HG03280 (cell line): ENCODE data around the gene TMC7.

Experiments used
- ATAC-seq: cut with Tn5 transposase; IDR thresholded peaks from one replicate; pipeline ENCODE4 v1.9.1; 2021; ENCODE audit warnings: mild to moderate bottlenecking, moderate library complexity; ENCODE audit not compliant: unreplicated experiment

The TMC7 gene

GRCh38 chr16:19021747-19022146 is 38.0 kb downstream of the TMC7 start:
- ATAC-seq, result no peak

GRCh38 chr16:19027416-19027815 is 43.7 kb downstream of the TMC7 start:
- ATAC-seq, result no peak

- no peak for ATAC-seq
Measured at GRCh38 chr16:19029980-19030379, 46.2 kb downstream of the TMC7 start.

GRCh38 chr16:19031738-19032137 is 48.0 kb downstream of the TMC7 start:
- ATAC-seq, result no peak

- ATAC-seq, result no peak
Measured at GRCh38 chr16:19033761-19034160, 50.0 kb downstream of the TMC7 start.

- no peak for ATAC-seq
Measured at GRCh38 chr16:19040400-19040799, 56.7 kb downstream of the TMC7 start.

- ATAC-seq, result no peak
Measured at GRCh38 chr16:19044769-19045168, 61.0 kb downstream of the TMC7 start.

- ATAC-seq, result no peak
Measured at GRCh38 chr16:19046062-19046461, 62.3 kb downstream of the TMC7 start.

GRCh38 chr16:19062706-19063105 is 79.0 kb downstream of the TMC7 start:
- ATAC-seq, result no peak

GRCh38 chr16:19066988-19067348 is 83.2 kb downstream of the TMC7 start:
- ATAC-seq, result no peak

GRCh38 chr16:19067349-19068236 is 83.9 kb downstream of the TMC7 start, which contains the start of gene COQ7:
COQ7 (plus strand) TSS chr16:19067614; CDS start chr16:19067665, 51 bp downstream.
- ATAC-seq, result peak; percentile 89

GRCh38 chr16:19068237-19068815 is 84.6 kb downstream of the TMC7 start:
- ATAC-seq, result no peak

- no peak for ATAC-seq
Measured at GRCh38 chr16:19071811-19072777, 88.4 kb downstream of the TMC7 start.

- no peak for ATAC-seq
Measured at GRCh38 chr16:19073344-19073743, 89.6 kb downstream of the TMC7 start.

- ATAC-seq, result no peak
Measured at GRCh38 chr16:19073863-19074262, 90.1 kb downstream of the TMC7 start.

- no peak for ATAC-seq
Measured at GRCh38 chr16:19075511-19075910, 91.8 kb downstream of the TMC7 start.

- no peak for ATAC-seq
Measured at GRCh38 chr16:19077879-19078278, 94.1 kb downstream of the TMC7 start.

GRCh38 chr16:19083670-19084069 is 99.9 kb downstream of the TMC7 start:
- ATAC-seq, result no peak

GRCh38 chr16:19084139-19084538 is 100.4 kb downstream of the TMC7 start:
- no peak for ATAC-seq

GRCh38 chr16:19084879-19085278 is 101.1 kb downstream of the TMC7 start:
- no peak for ATAC-seq

- no peak for ATAC-seq
Measured at GRCh38 chr16:19085679-19086200, 102.0 kb downstream of the TMC7 start.
